Measurements from ENCODE around the gene SPATA3.
A peak's percentile ranks its signal among the peaks of the same experiment; 100 is the strongest.

Gene SPATA3

DNA sequence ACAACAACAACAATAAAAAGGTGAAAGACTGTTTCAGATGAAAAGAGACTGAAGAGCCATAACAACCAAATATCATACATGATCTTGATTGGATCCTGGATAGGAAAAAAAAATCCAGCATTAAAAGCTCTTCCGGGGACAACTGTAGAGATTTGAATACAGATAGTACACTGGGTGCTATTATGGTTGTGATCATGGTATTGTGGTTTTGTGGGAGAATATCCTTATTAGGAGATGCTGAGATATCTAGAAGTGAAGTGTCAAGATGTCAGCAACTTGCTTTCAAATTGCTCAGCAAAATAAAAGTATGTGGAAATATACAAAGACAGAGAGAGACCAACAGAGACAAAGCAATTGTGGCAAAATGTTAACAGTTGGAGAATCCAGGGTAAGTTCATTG lies 15.5 kb upstream of the SPATA3 start:
- Mint-ChIP-seq H3K27me3 (ENCODE audit: low read depth) (peaks cover 38% of the 10 kb centered on the region), H3K9me3 (no peaks in the 10 kb centered on the region), H3K4me3 (peak overlapping the region; percentile 38), H3K36me3 (ENCODE audit: low read depth) (no peaks in the 10 kb centered on the region), H3K4me1 (ENCODE audit: low read depth) (peaks cover 68% of the 10 kb centered on the region), H3K27ac (peak overlapping the region; percentile 14)
- no peak for DNase-seq (ENCODE audit: low spot score)

DNA sequence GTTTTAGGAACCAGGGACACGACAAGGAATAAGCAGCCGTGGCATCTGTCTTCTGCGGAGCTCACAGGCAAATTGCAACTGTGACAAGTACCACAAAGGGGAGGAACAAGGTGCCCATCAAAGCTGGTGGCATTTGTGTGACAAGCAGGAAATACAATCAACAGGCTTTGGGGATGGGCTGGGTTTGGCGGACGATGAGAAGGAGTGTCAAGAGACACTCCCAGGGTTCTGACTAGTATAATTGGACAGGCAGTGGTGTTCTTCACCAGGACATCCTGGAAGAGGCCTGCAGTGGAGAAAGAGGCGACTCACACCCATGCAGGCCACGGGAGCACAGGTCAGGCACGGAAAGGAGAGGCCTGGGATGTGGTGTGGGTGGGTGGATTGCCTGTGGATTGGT lies 14.2 kb upstream of the SPATA3 start:
- no peak for DNase-seq (ENCODE audit: low spot score)
- peak overlapping the region; percentile 39 for H3K4me3 Mint-ChIP-seq
- H3K9me3 Mint-ChIP-seq, result no peaks in the 10 kb centered on the region
- peaks cover 37% of the 10 kb centered on the region for H3K27me3 Mint-ChIP-seq (ENCODE audit: low read depth)
- no peaks in the 10 kb centered on the region for H3K36me3 Mint-ChIP-seq (ENCODE audit: low read depth)
- peaks cover 67% of the 10 kb centered on the region for H3K4me1 Mint-ChIP-seq (ENCODE audit: low read depth)
- H3K27ac Mint-ChIP-seq, result peak overlapping the region; percentile 58

DNA sequence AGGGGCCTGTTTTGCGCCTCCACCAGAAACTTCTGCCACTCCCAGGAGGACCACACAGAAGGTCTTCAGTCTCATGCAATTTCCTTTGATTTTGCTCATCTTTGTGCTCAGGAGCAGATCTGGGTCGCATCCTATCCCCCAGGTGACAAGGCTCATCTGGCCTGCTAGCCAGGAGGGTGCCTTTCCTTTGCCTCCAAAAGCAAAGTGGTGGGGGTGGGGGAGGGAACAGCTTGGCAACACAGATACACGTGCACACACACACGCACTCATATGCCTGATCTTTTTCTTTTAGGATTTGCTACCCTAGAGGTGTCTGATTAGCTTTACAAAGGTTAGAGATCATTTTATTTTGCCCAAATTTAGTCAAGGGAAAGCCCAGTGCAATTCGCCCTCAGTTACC lies 13.8 kb upstream of the SPATA3 start:
- Mint-ChIP-seq H3K27ac (peak overlapping the region; percentile 58), H3K4me3 (peak overlapping the region; percentile 39), H3K27me3 (ENCODE audit: low read depth) (peaks cover 36% of the 10 kb centered on the region), H3K4me1 (ENCODE audit: low read depth) (peaks cover 67% of the 10 kb centered on the region), H3K9me3 (no peaks in the 10 kb centered on the region), H3K36me3 (ENCODE audit: low read depth) (no peaks in the 10 kb centered on the region)
- DNase-seq (ENCODE audit: low spot score), result no peak

DNA sequence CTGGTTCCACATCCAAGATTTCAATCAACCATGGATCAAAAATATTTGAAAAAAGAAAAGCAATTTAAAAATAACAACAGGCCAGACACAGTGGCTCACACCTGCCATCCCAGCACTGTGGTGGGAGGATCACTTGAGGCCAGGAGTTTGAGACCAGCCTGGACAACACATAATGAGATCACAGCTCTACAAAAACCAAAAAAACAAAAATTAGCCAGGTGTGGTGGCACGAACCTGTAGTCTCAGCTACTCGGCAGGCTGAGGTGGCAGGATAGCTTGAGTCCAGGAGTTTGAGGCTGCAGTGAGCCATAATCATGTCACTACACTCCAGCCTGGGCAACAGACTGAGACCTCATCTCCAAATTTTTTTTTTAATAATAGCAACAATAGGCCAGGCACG lies 13.4 kb upstream of the SPATA3 start:
- Mint-ChIP-seq H3K27ac (no peak overlapping the region), H3K4me1 (ENCODE audit: low read depth) (peaks cover 63% of the 10 kb centered on the region), H3K27me3 (ENCODE audit: low read depth) (peaks cover 32% of the 10 kb centered on the region), H3K9me3 (no peaks in the 10 kb centered on the region), H3K4me3 (peak overlapping the region; percentile 39), H3K36me3 (ENCODE audit: low read depth) (no peaks in the 10 kb centered on the region)
- no peak for DNase-seq (ENCODE audit: low spot score)

DNA sequence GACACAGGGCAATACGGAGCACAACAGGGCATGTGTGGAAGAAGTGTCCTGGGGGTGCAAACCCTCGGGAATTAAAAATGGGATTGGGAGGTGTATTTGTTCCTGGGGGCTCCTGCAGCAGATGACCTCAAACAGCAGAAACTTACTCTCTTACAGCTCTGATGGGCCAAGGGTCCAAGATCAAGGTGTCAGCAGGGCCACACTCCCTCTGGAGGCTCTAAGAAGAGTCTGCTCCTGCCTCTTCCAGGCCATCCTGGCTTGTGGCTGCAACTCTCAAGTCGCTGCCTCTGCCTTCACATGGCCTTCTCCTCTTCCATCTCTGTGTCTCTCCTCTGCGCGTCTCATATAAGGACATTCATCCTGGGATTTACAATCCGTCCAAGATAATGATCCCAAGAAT lies 12.4 kb upstream of the SPATA3 start:
- H3K27me3 Mint-ChIP-seq (ENCODE audit: low read depth), result peaks cover 39% of the 10 kb centered on the region
- H3K9me3 Mint-ChIP-seq, result no peaks in the 10 kb centered on the region
- H3K4me1 Mint-ChIP-seq (ENCODE audit: low read depth), result peaks cover 58% of the 10 kb centered on the region
- DNase-seq (ENCODE audit: low spot score), result no peak
- H3K27ac Mint-ChIP-seq, result no peak overlapping the region
- no peaks in the 10 kb centered on the region for H3K36me3 Mint-ChIP-seq (ENCODE audit: low read depth)
- H3K4me3 Mint-ChIP-seq, result no peak overlapping the region

DNA sequence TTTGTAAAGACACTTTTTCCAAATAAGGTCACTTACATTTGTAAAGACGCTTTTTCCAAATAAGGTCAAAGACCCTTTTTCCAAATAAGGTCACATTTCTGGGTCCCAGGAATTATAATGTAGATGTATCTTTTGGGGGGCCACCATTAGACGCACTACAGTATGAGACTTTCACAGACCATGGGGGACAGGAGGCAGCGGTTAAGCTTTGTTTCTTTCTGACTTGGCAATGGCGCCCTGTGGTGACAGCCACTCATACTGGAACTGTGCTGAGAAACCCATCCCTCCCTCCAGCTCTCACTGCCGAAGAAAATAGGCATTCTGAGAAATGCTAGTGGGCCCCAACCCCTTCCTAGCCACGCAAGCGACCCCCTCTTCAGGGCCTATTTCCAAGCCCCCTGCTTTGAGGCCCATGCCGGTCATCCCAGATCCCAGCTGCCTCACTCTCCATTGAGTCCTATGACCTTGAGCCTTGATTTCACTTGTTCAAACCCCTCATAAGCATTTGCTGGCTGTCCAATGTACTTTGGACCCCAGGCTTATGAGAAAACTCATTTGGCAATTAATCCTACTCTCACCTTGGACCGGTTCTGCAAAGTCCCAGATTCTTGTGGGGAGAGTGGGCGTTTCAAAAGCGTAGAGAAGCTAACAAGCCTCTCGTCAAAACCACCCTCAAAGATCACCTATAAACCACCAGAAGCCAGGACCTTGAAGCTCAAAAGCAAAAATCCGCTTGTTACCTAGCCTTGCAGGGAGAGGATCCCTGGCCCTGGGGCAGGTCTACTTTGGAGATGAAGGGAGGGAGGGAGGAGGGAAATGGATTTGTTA lies 11.3 kb upstream of the SPATA3 start:
- no peaks in the 10 kb centered on the region for H3K9me3 Mint-ChIP-seq
- H3K4me3 Mint-ChIP-seq, result peak overlapping the region; percentile 47
- peaks cover 31% of the 10 kb centered on the region for H3K27me3 Mint-ChIP-seq (ENCODE audit: low read depth)
- peak; percentile 80 for DNase-seq (ENCODE audit: low spot score)
- H3K36me3 Mint-ChIP-seq (ENCODE audit: low read depth), result no peaks in the 10 kb centered on the region
- peaks cover 52% of the 10 kb centered on the region for H3K4me1 Mint-ChIP-seq (ENCODE audit: low read depth)
- H3K27ac Mint-ChIP-seq, result peak overlapping the region; percentile 63

DNA sequence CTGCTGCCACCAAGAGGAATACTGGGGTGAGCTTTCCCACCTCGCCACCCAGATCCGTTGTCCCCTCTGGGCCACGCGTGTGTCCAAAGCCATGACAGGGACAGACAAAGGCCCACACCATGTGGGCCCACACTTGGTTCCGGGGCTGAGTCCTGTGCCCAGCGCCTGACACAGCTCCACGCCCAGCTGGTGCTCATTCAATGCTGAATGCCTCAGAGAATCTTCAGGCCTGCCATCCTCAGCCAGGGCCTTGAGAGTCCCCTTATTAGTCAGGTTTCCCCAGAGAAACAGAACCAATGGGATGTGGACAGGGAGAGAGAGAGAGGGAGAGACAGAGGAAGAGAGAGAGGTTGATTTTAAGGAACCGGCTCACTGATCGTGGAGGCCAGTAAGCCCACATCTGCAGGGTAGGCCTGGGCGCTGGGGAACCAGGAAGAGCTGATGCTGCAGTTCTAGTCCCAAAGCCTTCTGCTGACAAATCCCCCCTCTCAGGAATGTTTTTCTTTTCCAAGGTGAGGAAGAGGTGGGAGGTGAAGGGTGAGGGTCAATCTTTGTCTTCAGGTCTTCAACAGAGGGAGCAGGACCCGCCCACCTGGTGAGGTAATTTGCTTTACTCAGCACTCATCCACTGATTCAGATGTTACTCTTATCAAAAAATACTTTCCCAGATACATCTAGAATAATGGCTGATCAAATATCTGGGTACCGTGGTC lies 10.2 kb upstream of the SPATA3 start:
- Mint-ChIP-seq H3K9me3 (no peaks in the 10 kb centered on the region), H3K4me3 (peak overlapping the region; percentile 30), H3K27ac (peak overlapping the region; percentile 55), H3K36me3 (ENCODE audit: low read depth) (no peaks in the 10 kb centered on the region), H3K4me1 (ENCODE audit: low read depth) (peaks cover 45% of the 10 kb centered on the region), H3K27me3 (ENCODE audit: low read depth) (peaks cover 28% of the 10 kb centered on the region)
- DNase-seq (ENCODE audit: low spot score), result no peak

DNA sequence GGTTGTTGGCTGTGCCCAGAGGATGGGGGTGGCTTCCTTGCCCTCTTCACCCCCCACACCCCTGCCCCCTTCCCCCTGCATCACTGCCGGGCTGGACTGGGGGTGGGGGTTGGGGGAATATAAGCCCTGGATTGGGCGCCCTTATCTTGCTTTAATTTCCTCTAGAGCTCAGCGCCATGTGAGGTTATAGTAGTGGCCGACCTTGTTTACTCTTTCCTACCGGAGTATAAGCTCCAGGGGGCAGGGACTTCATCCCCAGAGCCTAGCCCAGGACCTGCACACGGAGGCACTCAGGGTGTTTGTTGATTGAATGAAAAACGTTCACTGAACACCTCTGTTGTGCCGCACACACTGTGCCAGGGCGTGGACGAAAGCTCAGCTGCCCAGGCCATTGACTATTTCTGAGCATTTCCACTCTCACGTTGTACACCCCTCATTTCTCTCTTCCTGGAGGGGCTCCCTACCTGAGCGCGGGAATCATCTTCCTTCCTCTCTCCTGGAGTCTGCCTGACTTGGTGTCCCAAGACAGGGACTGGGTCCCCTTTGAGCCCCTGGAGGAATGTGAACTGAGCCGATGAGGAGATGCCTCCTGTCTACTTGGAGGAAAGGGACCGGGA lies 9.3 kb upstream of the SPATA3 start:
- Mint-ChIP-seq H3K36me3 (ENCODE audit: low read depth) (no peaks in the 10 kb centered on the region), H3K4me1 (ENCODE audit: low read depth) (peaks cover 35% of the 10 kb centered on the region), H3K27ac (no peak overlapping the region), H3K9me3 (no peaks in the 10 kb centered on the region), H3K27me3 (ENCODE audit: low read depth) (peaks cover 32% of the 10 kb centered on the region), H3K4me3 (peak overlapping the region; percentile 61)
- DNase-seq (ENCODE audit: low spot score), result no peak

DNA sequence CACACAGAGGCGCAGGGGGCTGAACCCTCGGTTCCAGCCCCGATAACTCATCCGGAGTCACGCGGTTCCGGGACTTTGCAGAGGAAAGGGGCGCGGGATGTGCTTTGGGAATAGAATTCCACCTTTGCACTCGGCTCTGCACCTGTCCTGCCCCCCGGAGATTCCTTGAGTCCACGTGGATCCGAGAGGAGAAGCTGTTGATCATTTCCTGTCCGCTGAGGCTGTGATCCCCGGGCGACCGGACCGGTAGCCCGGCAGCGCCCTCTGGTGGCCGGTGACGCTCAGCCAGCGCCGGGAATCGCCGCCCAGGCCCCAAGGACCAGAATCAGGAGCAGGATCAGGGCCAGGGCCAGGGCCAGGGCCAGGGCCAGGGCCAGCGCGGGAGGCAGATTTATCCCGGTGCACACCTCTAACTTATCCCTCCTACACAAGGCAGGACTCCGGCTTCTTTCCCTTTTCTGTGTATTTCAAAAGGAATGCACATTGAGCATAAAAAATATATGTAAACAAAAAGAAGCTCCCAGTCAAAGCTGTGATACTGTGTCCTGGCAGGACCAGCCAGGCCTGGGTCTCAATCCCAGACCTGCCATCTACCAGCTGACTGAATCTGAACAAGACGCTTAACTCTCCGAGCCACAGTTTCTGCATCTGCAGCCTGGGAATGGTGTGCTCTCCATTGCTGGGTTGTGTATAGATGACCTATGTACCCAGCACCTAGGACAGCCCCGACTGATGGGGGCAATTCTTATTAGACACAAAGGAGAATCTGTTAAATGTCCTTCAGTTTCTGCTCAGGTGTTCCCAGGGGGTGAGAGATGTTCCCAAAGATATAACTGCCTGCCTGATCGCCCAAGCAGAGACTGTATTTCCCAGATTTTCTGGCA lies 8.5 kb upstream of the SPATA3 start:
- Mint-ChIP-seq H3K4me1 (ENCODE audit: low read depth) (peaks cover 29% of the 10 kb centered on the region), H3K27me3 (ENCODE audit: low read depth) (peaks cover 26% of the 10 kb centered on the region), H3K9me3 (no peaks in the 10 kb centered on the region), H3K27ac (no peak overlapping the region), H3K36me3 (ENCODE audit: low read depth) (no peaks in the 10 kb centered on the region), H3K4me3 (peak overlapping the region; percentile 61)
- peak; percentile 73 for DNase-seq (ENCODE audit: low spot score)

DNA sequence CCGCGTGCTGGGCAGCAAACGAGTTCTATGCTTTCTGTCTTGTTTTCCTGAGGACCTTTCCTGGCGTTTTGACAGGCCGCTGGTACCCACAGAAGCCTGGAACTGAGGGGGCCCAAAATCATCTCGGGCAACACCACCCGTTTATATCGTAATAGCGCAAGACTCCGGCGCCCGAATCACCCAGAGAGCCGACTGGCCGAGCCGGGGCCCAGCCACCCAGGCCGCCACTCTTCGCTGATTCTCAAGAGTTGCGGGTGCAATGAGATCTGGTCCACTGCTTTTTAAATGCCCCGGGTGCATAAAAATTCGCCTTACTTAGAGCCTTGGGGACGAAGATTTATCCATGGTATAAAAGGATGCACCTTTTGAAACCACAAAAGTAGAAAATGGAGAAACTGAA lies 6.2 kb upstream of the SPATA3 start:
- Mint-ChIP-seq H3K4me1 (ENCODE audit: low read depth) (peaks cover 15% of the 10 kb centered on the region), H3K36me3 (ENCODE audit: low read depth) (no peaks in the 10 kb centered on the region), H3K9me3 (no peaks in the 10 kb centered on the region), H3K27me3 (ENCODE audit: low read depth) (peaks cover 33% of the 10 kb centered on the region), H3K4me3 (no peak overlapping the region), H3K27ac (no peak overlapping the region)
- no peak for DNase-seq (ENCODE audit: low spot score)

DNA sequence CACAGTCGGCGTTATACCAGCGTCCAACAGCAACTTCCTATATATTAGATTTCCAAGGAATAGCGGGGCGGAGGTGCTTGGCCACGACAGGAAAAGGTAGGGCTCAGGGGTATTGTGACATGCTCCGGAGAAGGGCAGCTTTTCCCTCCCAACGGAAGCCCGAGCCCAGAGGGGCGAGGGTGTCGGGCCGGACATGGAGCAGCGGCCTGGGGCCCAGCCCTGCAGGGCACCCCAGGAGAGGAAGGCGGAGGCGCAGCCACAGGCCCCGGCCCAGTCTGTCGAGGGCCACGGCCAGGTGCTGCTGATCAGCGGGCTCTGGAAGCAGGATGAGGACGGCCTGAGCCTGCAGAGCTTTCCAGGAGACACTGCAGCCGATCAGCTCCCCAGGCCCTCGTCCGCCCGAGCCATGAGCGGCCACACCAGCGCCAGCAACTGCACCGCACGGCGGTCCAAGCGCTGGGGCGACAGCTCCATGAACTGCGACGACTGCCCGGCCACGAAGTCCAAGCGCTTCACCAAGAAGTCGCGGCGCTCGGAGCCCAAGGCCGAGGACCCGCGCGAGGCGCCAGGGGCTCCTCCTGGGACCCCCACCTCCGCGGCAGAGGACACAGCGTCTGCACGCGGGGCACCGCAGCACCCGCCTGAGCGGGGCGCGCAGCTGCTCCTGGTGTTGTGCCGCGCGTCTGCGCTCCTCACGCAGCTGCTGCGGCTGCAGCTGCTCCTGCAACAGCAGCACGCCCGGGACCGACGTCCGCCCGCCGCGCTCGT lies 5.6 kb upstream of the SPATA3 start:
- Mint-ChIP-seq H3K36me3 (ENCODE audit: low read depth) (no peaks in the 10 kb centered on the region), H3K27me3 (ENCODE audit: low read depth) (peaks cover 33% of the 10 kb centered on the region), H3K9me3 (no peaks in the 10 kb centered on the region), H3K27ac (no peak overlapping the region), H3K4me1 (ENCODE audit: low read depth) (peaks cover 10% of the 10 kb centered on the region), H3K4me3 (no peak overlapping the region)
- DNase-seq (ENCODE audit: low spot score), result no peak

DNA sequence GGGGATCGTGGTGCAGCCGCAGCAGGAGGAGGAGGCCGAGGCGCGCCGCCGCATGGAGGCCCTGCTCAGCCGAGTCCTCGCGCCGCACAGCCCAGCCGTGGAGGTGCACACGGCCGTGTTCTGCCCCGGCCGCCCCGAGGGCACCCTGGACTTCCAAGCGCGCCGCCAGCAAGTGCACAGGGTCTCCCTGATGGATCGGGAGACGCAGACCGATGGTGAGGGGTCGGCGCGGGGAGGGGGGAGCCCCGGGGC lies 5.1 kb upstream of the SPATA3 start:
- no peaks in the 10 kb centered on the region for H3K36me3 Mint-ChIP-seq (ENCODE audit: low read depth)
- H3K4me1 Mint-ChIP-seq (ENCODE audit: low read depth), result peaks cover 6% of the 10 kb centered on the region
- H3K4me3 Mint-ChIP-seq, result no peak overlapping the region
- H3K27ac Mint-ChIP-seq, result no peak overlapping the region
- DNase-seq (ENCODE audit: low spot score), result no peak
- no peaks in the 10 kb centered on the region for H3K9me3 Mint-ChIP-seq
- peaks cover 32% of the 10 kb centered on the region for H3K27me3 Mint-ChIP-seq (ENCODE audit: low read depth)

DNA sequence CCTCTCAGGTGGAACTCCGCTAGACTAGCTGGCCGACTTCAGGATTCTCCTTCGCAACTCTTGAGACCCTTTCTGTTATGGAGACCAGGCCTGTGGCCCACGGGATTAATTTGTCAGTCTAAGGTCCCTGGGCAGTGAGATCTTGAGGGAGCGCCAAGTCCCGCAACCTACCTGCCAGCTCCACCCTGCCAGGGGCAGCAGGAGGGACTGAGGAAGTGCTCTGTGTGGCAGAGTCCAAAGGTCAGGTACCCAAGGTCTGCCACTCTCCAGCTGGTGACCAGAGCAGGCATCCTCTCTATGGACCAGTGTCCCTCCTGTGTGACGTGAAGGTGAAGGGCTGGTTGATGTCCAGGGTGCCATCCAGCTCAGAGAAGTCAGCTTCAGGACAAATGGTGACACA lies 4.3 kb upstream of the SPATA3 start:
- no peak for DNase-seq (ENCODE audit: low spot score)
- Mint-ChIP-seq H3K27me3 (ENCODE audit: low read depth) (peaks cover 34% of the 10 kb centered on the region), H3K4me3 (no peak overlapping the region), H3K4me1 (ENCODE audit: low read depth) (peaks cover 3% of the 10 kb centered on the region), H3K9me3 (no peaks in the 10 kb centered on the region), H3K36me3 (ENCODE audit: low read depth) (no peaks in the 10 kb centered on the region), H3K27ac (no peak overlapping the region)

Data from T-helper 2 cell treated with Interferon-gamma antibody and Interleukin-4, amounts not matched to agents 5 μg/mL and 100 μg/mL, for 36 hours (primary cell).